Stimulated activated CD8-positive, alpha-beta memory T cell treated with anti-CD3 and anti-CD28 coated beads, Interleukin-15, amount 100 ng/mL, for 48 hours (primary cell): ENCODE data around the gene TRIM8.
"Not testable (repeated sequence)": the region's sequence is repeated elsewhere in the genome, so short reads cannot be mapped to it uniquely, and the experiment has no call there.

ENCODE experiments used
- DNase-seq, 2 donors: peaks; one replicate each; pipeline ENCODE4 v3.0.0-alpha.2; 2020; ENCODE audit warnings: low read depth in 2 of 2

The TRIM8 gene

DNA sequence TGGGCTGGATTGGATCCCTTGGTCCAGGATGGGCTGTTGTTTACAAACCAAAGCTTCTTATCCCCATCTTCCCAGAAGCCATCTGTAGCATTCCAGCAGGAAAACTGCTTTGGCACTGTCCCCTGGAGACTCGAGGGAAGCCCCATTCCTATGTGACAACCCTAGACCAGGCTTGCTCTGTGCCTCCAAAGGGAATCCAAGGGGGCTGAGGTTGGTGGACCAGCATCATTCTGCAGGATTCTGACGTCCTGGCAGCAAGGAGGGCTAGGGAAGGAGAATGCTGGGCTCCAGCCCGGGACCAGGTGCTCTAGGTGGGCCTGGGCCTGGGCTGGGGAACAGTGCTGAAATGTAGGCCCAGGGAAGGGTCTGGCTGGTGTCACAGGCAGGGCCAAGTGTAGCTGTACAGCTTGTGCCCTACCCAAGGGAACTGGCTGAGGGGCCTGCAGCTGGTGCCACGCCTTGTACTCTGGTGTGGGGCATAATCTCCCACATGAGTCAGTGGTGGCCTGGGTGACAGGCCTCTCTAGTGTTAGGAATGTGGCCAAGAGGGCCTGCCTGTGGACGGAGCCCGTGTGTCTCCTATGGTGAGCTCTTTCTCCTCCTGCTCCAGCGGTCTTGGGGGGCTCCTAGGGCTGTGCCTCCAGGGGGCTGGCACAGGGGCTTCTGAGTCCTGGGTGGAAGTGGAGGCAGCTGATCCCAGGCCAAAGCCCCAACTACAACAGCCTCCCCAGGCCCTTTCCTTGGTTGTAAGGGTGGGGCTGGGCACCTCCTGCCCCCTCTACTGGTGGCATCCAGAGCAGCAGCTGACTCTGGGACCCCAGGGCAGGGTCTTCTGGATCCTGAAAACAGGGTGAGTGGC, 25.2 kb downstream of the TRIM8 start:
- no peak for DNase-seq

DNA sequence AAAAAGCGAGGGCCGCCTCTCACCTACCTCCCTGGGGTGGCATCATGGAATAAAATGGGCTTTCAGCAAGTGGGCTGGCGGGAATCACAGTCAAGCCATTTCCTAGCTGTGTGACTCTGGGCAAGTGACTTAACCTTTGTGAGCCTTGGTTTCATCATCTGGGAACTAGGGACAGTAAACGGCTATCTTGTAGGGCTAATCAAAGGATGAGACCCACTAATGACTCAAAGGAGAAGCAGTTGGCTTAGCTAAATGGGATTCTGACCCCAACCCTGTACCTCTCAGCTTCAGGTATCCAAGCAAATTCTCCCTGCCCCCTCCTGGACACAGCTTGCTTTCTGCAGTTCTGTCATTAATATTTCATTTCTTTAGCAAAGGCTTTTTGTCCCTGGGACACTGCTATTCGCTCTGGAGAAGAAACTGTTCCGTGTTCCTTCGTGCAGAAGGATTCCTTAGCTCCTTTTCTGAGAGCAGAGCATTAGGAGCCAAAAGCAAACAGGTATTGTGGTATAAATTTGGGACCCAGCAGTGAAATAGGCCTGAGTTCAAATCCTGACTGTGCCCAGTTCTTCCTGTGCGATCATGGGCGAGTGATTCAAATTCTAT, 25.9 kb downstream of the TRIM8 start:
- DNase-seq: no peak

DNA sequence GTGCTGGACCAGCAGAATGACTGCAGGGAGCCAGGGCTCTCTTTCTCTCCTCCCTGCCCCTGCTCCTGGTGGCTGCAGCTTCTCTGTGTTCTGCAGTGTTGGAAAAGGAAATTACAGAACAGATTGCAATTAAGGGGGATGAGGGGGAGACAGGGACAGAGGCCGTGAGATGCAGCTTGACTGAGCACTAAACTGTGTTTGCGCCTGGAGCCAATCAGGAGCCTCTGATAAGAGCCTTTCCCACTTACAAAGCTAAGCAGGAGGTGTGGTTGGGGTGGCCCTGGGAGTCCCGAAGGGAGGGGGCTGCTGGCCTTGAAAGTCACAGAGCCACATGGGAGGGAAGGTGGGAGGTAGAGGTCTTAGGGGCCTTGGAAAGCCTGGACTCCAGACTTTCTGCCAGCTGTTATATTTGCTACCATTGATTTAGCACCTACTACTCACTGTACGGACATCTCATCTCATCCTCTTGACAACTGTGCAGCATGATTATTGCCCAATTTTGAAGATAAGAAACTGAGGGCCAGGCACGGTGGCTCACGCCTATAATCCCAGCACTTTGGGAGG, 26.7 kb downstream of the TRIM8 start:
- DNase-seq: no peak

DNA sequence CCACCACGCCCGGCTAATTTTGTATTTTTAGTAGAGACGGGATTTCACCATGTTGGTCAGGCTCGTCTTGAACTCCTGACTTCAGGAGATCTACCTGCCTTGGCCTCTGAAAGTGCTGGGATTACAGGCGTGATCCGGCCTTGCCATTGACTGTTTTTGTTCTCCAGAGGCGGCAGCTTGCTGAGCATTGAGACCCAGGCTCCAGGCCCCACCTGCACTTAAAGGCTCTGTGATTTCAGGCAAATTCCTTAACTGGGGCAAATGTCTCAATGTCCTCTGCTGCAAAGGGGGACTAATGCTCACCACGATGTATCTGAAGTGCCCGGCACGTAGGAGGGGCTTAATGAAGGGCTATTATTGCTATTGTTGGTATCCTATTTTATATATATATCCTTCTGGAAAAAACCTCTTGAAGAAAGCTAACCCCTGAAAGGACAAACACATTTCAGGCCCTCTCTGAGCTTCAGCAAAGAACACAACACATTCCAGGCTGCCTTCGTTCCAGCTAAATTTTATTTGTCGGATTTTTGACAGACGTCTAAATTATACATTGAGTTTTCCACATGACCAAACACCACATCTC, 29.0 kb downstream of the TRIM8 start:
- DNase-seq: no peak

DNA sequence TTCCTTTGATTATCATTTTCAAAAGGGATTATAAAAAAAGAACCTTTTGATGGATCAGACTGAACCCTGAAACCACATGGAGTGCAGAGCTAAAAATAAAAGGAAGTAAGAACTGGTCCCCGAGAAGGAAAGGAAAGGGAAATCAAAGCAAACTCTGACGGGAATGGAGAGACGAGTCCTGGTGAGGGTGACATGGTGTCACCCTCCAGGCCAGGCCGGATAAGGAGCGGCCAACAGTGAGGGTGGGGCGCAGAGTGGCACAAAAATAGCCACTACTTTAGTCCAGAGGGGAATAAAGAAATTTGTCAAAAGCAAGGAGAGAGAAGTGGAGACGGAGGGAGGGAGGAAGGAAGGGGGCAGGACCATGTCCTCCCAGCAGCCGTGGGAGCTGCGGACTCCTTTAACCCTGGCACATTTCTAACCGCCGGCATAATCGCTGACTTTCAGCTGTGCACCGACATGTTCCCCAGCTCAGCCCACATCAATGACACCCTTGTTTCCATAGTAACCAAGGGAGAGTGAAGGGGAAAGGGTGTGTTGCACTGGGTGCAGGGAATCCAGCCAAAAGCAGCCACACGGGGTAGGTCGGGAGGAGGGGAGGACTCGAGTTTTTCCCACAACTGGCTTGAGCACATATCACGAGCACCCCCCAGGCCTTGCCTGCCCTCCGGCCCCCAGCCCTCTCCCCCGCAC, 29.7 kb downstream of the TRIM8 start:
- DNase-seq: peak; percentile 45 to 53

DNA sequence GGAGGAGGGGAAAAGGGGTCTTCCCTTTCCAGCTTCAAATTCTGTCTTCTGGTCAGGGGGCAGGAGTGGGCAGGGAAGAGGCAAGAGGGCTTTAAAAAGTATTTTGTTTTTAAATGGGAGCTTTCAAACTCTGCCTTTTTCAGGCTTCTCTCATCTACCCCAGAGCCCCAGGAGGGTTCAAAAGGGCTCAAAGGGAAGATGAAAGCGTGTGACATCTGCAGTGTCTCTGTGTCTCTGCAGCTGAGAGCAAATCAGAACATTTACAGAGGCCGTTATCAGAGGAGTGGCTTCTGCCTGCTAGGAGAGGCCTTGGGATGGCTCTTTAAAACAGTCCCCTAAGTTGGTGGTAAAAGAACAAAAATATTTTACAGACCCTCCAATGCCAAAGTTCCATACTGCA, 30.3 kb downstream of the TRIM8 start:
- DNase-seq: no peak

DNA sequence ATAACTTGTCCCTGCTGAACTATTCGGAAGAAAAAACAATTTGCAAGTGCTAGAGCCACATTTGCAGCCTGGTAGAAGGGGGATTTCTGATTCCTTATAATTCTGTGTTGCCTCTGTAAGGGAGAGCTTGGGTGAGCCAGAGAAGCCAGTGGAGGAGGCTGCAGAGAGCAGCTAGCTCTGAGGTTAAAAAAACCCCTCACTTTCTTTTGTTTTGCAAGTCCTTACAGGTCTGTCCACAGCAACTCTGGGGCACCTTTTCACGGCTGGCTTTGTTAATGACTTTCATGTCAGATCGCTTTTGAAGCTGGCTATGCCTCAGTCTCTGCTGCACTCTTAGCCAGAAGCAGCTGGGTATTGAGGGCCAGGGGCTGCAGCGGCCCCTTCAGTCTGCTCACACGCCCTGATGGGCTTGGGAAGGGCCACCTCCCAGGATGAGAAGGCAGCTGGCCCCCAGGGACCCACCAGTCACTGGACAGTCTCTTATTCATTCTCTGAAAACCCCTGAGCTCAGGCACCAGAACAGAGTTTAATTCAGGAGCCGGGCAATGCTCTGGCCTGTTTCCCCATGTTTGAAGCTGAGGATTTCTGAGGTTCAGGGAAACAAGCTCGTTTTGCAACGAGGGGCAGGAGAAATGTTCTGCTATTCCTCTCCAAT, 30.9 kb downstream of the TRIM8 start:
- DNase-seq: no peak

DNA sequence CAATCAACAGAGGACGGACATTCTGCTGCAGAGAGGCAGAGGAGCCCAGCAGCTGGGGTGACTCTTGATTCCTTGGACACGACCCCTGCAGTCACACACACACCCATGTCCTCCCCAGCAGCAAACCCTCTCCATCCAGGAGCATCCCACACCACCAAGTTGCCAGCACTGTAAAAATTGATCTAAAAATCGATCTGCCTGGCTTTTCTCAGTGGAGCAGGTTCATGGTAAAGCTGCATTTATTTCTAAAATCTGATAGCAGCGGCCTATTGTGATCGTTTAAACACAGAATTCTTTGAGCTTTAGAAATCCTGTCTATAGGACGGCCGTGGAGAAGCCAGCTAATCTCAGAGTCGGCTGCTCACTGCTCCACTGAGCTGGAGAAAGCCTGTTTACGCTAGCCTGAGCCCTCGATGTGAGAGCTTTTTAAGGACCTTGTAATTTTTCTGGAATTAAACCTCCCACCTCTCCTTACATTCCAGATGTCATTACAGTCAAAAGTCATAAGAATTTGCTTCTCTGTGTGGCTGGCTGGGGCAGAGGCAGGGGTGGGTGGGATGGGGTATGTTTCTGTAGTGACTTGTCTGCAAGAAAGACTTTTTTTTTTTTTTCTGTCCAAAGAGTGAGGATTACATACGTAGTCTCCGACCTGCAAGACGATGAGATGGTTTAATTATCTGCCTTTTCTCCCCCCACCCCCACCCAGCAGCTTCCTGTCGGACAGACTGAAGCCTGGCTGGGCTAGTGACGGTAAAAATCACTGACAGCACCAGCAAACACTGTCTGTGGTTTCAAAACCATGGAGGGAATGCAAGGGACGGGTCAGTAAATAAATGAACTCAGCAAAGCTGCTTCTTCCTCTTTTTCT, 31.6 kb downstream of the TRIM8 start:
- no peak for DNase-seq

DNA sequence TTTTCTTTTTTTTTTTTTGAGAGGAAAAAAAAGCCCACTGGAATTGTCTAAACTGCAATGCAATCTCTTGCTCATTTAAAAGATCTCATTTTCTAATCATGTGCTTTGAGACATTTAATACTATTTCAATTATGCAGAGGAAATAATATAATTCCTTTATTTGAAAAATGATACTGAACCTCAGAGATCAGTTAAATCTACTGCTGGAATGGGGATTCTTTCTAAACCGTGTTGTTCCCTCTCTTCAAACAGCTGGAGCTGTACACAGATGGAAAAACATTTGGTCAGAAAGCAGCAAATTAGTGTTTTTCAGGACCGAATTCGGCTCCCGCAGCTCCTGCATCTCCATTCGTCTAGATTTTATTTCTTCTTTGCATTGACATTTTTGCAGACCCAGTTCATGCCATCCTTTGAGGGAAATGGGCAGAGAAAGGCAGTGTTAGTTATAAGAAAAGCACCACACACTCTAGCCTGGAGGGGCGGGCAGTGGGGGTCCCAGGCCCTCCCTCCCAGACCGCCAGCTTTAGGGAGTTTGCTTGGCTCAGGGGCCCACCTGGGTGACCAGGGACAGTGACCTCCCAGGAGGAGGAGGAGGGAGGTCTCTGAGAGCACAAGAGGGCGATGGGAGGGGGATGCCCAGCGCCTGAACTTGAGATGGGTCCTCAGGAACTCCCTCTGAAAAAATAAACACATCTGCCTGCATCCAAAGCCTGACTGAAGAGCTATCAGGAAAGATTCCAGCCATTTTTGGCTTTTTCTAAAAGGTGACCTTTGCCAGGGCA, 32.4 kb downstream of the TRIM8 start:
- DNase-seq: no peak

DNA sequence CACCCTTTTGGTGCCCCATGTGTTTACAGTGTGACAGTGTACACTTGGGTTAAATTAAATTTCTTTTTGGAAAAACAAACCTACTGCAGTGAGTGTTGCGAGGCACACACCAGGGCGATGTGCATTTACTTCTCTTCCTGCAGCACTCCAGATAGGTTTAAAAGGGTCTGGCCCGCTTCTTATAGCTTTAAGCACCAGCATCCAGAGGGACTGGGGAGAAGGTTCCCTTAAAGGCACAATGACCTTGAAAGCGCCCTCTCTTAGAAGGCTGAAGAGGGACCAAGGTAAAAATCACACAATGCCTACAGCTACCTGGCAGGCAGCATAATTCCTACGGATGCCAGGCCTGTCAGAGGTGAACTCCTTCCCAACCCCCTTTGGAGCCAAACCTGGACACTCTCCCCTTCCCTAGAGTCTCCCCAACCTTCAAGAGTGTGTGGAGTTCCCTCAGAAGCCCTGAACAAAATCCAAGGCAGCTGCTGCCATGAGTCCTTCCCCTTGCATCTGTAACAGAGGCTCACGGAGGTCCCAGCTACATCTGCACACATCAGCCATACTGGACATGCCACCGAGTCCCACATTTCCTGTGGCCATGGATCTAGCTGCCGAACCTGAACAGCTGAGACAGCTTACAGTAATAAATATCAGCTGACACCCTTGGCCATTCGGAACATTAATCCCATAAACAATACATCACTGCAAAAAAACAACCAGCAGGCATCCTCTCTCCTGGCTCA, 33.2 kb downstream of the TRIM8 start:
- no peak for DNase-seq

DNA sequence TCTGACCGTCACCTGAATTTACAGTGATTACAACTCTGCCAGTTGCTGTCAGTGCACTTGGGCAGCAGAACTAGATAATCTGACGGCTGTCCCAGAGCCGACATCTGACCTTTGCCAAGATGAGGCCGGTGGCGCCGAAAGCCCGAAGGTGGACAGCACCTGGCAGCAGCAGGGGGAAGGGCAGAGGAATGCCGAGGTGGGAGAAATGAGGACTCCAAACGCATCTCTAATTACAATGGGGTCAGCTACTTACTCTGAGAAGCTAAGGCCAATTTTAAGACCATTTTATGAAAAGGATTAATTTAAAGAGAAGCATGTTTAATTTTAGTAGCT, 33.8 kb downstream of the TRIM8 start:
- no peak for DNase-seq

DNA sequence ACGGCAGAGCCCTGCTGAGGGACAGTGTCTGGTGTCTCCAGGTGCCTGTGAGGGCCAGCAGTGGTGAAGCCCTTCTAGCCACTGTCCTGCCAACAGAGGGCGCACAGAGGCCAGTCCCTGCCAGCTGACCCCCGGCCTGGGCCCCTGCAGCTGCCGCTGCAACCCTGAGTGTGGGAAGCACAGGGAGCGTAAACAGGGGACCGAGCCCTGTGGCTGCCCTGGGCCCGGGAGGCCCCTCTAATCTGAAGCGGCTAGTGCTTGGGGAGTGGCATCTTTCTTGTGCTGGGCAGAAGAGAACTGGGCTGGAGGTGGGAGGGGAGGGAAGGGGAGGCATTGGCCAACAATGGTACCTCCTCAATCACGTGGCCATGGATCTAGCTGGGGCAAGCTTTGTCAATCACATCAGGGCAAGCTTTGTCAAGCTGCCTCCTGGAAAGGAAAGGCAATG, 34.6 kb downstream of the TRIM8 start:
- no peak for DNase-seq

DNA sequence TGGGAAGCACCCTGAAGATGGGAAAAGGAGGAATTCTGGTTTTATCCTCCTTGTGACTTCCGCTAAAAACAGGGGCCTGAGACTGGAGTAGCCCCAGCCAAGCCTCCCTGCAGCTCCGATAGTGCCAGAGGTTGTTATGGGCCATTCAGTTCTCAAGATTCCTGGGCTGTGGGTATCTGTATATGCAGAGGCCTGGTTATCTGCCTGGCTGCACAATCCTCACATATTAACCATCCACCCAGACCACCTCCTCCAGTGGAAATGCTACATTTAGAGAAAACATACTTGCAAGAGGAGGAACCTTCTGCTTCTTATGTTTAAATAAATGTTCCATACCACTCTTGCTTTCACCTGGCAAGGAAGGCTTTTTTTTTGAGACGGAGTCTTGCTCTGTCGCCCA, 35.3 kb downstream of the TRIM8 start:
- DNase-seq: no peak

DNA sequence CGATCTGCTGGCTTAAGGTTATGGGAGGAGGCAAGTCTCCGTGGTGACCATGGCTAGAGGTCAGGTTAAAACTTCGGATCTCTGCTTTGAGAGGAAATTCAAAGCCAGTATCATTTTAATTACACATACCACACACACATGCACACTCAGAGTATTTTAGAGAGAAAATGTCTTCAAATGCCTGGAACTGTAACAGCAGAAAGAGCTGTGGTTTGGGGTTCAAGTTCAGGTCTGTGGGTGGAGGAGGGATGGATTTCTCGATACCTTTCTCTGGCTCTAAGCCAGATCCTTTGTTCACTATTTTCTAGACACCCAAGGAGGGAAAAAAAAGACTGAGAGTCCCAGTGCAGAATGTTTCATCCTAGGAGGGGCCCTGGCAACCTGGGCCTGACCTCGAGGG, 37.4 kb downstream of the TRIM8 start:
- DNase-seq: no peak

DNA sequence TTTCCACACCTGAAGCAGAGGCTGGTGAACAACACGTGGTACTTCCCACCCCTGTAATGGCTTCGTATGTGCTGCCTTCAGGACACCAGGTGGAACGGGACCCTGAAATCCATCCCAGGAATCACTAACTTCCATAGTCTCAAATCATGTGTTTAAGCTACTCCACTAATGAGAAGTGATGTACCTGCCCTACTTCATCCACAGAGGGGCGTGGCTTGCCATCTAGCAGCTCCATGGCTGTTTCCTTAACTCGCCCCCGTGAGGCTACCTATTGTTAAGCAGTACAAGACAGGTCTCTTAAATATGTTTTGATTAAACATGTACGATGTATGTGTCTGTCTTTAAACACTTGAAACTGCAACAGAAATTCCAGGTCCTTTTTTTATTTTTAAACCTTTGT, 38.1 kb downstream of the TRIM8 start:
- DNase-seq: no peak

DNA sequence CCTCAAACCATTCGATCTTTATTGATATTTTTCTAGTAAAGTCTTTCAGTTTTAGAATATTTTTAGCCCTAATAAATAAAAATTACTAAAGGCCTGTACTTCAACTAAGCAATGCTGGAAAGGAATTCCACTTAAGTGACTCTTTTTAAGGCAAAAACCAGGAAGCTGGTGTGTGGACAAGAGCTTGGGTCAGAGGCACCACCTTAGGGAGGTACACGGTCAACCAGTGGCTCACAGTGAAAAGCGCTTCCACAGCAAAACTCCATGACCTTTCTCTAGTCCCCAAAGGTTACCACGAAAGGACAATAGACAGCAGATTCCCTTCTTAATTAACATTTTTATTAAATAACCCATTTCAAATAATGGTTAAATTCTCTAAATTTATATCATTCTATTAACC, 38.7 kb downstream of the TRIM8 start:
- DNase-seq: no peak

DNA sequence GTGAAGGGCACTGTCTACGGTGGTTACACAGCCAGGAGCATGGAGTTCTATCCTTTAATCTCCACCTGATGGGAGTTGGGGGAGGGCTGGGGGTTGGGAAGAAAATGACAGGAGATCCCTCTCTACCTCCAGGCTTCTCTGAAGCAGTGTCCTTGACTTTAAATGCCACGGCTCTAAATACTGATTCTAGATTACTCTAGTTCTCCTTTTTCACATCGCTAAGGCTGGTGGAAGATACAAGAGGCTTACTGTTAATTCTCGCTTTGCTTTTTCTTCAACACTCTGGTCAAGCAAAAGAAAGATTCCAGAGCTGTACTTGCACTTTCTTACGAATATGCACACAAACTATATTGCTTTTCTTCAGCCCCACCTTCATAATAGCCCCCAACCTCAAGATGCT, 39.5 kb downstream of the TRIM8 start:
- no peak for DNase-seq

DNA sequence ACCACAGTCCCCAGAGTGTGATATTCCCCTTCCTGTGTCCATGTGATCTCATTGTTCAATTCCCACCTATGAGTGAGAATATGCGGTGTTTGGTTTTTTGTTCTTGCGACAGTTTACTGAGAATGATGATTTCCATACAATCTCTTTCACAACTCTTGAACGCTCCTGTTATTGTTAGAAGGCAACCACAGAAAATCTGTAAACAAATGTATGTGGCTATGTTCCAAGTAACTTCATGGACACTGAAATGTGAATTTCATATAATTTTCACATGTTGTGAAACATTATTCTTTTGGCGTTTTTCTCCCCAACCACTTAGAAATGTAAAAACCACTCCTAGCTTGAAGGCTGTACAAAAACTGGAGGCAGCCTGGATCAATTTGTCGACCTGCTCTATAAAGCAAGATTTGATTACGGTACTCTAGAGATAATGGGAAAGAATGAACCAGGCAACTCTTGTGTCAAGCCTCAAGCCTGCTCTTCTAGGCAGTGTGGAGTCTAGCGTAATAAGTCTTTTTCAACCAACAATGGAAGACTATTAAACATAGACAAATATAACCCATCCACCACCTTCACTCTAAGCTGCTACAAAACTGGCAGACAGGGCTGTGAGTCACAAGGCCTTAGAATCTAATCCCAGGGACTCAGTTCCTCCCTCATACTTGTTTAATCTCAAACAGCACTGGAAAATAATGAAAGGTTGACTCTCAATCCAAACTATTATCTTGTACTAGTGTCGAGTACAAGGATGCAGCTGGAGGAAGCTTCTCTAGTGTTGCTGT, 47.2 kb downstream of the TRIM8 start:
- DNase-seq: no peak

DNA sequence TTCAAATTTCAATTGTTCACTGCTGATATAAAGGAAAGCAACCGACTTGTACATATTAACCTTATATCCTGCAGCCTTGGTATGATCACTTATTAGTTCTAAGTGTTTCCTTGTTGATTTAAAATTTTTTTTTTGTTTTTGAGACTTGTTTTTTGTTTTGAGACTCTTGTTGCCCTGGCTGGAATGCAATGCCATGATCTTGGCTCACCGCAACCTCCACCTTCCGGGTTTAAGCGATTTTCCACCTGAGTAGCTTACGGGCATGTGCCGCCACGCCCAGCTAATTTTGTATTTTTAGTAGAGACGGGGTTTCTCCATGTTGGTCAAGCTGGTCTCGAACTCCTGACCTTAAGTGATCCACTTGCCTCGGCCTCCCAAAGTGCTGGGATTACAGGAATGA, 51.1 kb downstream of the TRIM8 start:
- DNase-seq: not testable (repeated sequence)
